Astrocyte of the cerebellum (primary cell): ENCODE measurements around the gene KIRREL1.

Source experiments
- DNase-seq: peaks from one replicate; pipeline ENCODE4 v3.0.0-alpha.2; 2011; ENCODE audit warnings: low read depth
- H3K4me3 ChIP-seq: 2 replicates; pipeline ENCODE4 v1.5.1; 2011; ENCODE audit warnings: mild to moderate bottlenecking, low read depth, low read length, moderate library complexity
- in situ Hi-C: cut with HindIII; loops from 2 replicates; pipeline ENCODE4 v1.10.0; 2017; ENCODE audit warnings: low sequenced_read_pairs
- TF ChIP-seq, protein P1 (sequence below): IDR thresholded peaks from 2 replicates; pipeline ENCODE4 v1.5.1; 2012; ENCODE audit warnings: low read length, low read depth, moderate library complexity, mild to moderate bottlenecking; ENCODE audit errors: missing control alignments

KIRREL1 gene

DNA sequence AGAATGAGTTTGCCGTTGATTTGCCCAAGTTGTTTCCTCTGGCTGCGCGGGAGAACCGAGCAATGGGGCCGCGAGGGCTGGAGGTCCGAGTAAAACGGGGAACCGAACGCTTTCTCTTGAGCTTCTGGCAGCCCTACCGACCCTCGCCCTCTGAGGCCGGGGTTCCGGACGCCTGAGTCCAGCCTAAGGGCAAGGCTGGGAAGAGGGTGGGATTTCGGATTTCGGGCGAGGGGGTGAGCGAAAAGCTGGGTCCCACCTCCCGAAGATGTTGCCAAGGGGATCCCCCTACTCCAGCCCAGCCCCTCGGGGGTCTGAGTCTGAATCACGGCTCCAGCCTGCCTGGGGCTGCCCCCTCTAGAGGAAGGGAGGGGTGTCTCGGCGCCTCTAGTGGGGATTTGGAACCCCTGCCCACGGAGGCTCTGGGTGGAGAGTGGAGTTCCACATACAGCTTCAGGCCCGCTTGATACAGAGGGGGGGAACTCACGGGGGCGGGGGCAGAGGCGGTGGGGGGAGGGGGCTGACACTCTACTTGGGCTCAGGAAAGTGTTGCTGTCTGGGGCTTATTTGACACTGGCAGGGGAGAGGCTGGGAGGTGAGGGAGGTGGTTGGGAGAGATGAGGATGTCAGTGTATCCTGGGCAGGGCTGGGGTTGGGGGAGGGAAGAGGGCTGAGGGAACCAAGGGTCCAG is 617 bp downstream of the KIRREL1 start:
- TF ChIP-seq, protein P1, sequence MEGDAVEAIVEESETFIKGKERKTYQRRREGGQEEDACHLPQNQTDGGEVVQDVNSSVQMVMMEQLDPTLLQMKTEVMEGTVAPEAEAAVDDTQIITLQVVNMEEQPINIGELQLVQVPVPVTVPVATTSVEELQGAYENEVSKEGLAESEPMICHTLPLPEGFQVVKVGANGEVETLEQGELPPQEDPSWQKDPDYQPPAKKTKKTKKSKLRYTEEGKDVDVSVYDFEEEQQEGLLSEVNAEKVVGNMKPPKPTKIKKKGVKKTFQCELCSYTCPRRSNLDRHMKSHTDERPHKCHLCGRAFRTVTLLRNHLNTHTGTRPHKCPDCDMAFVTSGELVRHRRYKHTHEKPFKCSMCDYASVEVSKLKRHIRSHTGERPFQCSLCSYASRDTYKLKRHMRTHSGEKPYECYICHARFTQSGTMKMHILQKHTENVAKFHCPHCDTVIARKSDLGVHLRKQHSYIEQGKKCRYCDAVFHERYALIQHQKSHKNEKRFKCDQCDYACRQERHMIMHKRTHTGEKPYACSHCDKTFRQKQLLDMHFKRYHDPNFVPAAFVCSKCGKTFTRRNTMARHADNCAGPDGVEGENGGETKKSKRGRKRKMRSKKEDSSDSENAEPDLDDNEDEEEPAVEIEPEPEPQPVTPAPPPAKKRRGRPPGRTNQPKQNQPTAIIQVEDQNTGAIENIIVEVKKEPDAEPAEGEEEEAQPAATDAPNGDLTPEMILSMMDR: peak; percentile 37
- H3K4me3 ChIP-seq: peak overlapping the region; percentile 97
- in situ Hi-C loops: no loop called here
- no peak for DNase-seq

DNA sequence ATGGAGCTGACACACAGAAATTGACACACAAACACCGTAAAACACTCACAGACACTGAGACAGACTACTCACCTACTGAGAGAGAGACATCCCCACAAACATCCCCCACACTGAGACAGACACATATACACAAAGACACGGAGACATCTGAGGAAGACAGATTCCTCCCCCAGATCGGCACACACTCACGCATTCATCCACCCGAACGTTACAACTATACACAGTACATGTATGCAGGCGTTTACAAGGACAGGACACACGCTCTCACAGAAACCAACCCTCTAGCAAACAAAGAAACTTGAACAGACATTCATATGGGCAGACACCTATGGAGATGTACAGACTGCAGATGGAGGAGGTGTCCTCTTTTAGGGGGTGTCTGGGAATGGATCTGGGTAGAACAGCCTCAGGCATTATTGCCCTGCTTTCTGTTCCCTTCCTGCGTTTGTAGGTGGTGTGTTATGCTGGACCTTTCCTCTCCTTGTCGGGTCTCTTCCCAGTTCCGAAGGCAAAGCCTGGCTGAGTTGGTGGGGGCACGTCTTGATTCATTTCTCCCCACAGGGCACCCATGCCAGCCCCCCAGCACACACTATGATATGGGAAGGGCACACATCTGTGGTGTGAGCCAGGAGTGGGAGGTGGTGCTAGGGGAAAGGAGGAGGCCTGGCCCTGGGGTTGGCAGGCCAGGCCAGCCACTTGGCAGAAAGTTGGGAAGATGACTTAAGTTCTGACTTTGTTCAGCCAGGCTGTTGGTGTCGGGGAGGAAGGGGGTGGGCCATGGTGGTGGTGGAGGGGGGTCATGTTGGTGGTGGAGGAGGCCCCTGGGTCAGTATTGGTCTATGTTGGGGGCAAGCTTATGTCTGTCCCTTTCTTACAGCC is 1.5 kb downstream of the KIRREL1 start:
- TF ChIP-seq, protein P1: no peak
- DNase-seq: no peak
- peak overlapping the region; percentile 97 for H3K4me3 ChIP-seq
- in situ Hi-C loops: loop anchor here (5.0 kb wide), 1 partner anchor 67 kb away; no protein-coding TSS in a partner anchor

DNA sequence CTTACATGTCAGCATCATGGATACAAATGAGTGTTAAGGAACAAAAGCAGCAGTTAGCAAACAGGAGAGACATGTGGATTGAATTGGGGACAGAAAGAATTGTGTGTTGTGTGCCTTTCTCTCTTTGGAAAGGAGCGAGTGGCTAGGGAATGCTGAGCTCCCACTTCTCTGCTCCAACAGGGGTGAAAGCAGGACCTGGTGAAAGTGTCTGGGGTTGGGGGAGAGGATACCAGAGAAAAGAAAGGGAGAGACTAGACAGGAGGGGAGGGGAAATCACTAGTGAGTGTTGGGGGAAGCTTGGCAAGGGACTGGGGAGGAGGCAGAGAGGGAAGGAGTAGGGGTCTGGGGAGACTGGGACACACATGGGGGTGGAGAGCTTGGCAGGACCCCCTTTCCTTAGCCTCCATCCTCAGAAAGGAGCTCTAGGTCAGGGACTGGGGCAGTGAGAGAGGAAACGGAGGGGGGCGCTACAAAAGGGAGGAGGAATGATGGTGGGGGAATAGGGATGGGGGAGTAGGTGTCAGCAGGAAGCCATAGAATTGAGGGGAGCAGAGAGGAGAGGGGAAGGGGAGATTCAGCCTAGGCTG is 2.2 kb downstream of the KIRREL1 start:
- TF ChIP-seq, protein P1: peak; percentile 11
- in situ Hi-C loops: loop anchor here (5.0 kb wide), 1 partner anchor 67 kb away; no protein-coding TSS in a partner anchor
- peak overlapping the region; percentile 97 for H3K4me3 ChIP-seq

DNA sequence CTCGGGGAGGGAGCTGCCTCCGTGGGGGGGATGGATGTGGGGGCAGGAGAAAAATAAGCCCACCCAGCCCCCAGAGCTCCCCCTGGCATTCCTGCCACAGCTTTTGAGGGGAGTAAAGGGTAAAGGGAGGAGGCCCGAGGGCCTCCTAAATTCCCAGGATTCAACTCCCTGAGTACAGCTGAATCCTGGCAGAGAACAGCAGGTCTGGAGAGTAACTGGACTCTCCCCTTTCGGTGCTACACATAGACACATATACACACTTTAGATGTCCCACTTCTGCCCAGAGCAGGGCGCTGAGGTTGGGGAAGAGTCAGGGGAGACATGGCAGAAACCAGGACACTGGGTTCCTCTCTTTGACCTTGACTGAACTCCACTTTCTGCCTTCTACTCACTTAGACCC is 3.0 kb downstream of the KIRREL1 start:
- H3K4me3 ChIP-seq: peak overlapping the region; percentile 97
- TF ChIP-seq, protein P1: no peak
- in situ Hi-C loops: loop anchor here (5.0 kb wide), 1 partner anchor 66 kb away; no protein-coding TSS in a partner anchor
- DNase-seq: no peak

More for the DNA sequence above, 2.2 kb downstream of the KIRREL1 start:
- DNase-seq: no peak

DNA sequence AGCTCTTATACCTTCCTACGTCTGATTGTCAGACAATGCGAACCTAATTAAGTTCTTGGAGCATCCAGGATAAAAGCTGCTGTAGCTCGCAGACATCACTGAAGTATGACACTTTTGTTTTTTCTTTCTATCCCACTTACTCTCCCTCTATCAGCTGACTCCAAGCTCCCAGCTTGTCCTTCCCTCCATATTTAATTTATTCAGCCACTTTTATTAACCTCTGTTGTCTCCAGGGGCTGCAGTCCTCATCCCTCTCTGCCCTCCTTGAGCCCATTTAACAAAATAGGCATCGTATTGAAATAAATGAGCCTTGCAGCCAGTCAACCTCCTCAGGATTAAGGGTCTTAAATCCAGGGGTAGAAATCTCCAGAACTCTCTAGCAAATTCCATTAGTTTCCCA is 7.1 kb downstream of the KIRREL1 start:
- no peak overlapping the region for H3K4me3 ChIP-seq
- in situ Hi-C loops: no loop called here

More for the DNA sequence above, 7.1 kb downstream of the KIRREL1 start:
- TF ChIP-seq, protein P1: no peak
- no peak for DNase-seq
